ENCODE measurements around the gene NUCB2. TPM values are rescaled to one million over a fixed set of nuclear protein-coding genes. Genes with fewer than 3 reads are reported as not detected.

Gene NUCB2
- total RNA-seq, 2 experiments from 2014 or later = 42.4 to 73.0 TPM

GRCh38 chr11:17296852-17297559 lies 20.5 kb downstream of the NUCB2 start:
- CTCF ChIA-PET (ENCODE audit: unreplicated experiment) = no interaction called here
- intact Hi-C loops (cut with micrococcal nuclease; ENCODE audit: unreplicated experiment) = no loop called here

GRCh38 chr11:17298302-17298701 lies 21.8 kb downstream of the NUCB2 start:
- ChIA-PET CTCF (ENCODE audit: unreplicated experiment) (no interaction called here), POLR2A (interaction anchor here (0.7 kb wide), 1 partner anchor 790 kb away, joined by 3 read pairs; no protein-coding TSS in a partner anchor)
- no peak overlapping the region for H3K27ac ChIP-seq (ENCODE audit: low read depth, low read length, poor library complexity, severe bottlenecking)
- peaks cover 29% of the 10 kb centered on the region for H3K36me3 ChIP-seq (ENCODE audit: insufficient read depth, low read length)
- intact Hi-C loops (cut with micrococcal nuclease; ENCODE audit: unreplicated experiment) = no loop called here
- H3K9me3 ChIP-seq (ENCODE audit: low read length) = no peaks in the 10 kb centered on the region
- no peaks in the 10 kb centered on the region for H3K79me2 ChIP-seq (ENCODE audit: insufficient read depth, low read depth, low read length)
- no peak for DNase-seq (ENCODE audit: low spot score)
- TF ChIP-seq EZH2phosphoT487 (IDR thresholded peaks at IDR 0.05; ENCODE audit: borderline replicate concordance, low read depth, low read length) = no peak
- TF ChIP-seq CTCF (conservative IDR thresholded peaks at IDR 0.05; ENCODE audit: low read length) = no peak
- no peak overlapping the region for H3K4me3 ChIP-seq (ENCODE audit: low read depth, low read length, poor library complexity, severe bottlenecking)
- H2AFZ ChIP-seq (ENCODE audit: low read length) = no peak overlapping the region
- H3K4me2 ChIP-seq (ENCODE audit: low read length) = no peak overlapping the region
- BruUV-seq (replicated peaks) = no TSS peak
- no peaks in the 10 kb centered on the region for H3K9me2 ChIP-seq (ENCODE audit: insufficient read depth, low read length)
- no peaks in the 10 kb centered on the region for H3K4me1 ChIP-seq (ENCODE audit: insufficient read depth, low read length, poor library complexity, severe bottlenecking)
- no peaks in the 10 kb centered on the region for H4K20me1 ChIP-seq (ENCODE audit: insufficient read depth, low read length)

More at GRCh38 chr11:17296852-17297559, 20.5 kb downstream of the NUCB2 start:
- Histone ChIP-seq H3K4me2 (ENCODE audit: low read length) (no peak overlapping the region), H2AFZ (ENCODE audit: low read length) (no peak overlapping the region), H3K4me3 (ENCODE audit: low read depth, low read length, poor library complexity, severe bottlenecking) (no peak overlapping the region), H3K27ac (ENCODE audit: low read depth, low read length, poor library complexity, severe bottlenecking) (no peak overlapping the region), H4K20me1 (ENCODE audit: insufficient read depth, low read length) (no peaks in the 10 kb centered on the region), H3K36me3 (ENCODE audit: insufficient read depth, low read length) (peaks cover 26% of the 10 kb centered on the region), H3K9me2 (ENCODE audit: insufficient read depth, low read length) (no peaks in the 10 kb centered on the region), H3K9me3 (ENCODE audit: low read length) (no peaks in the 10 kb centered on the region), H3K79me2 (ENCODE audit: insufficient read depth, low read depth, low read length) (no peaks in the 10 kb centered on the region), H3K4me1 (ENCODE audit: insufficient read depth, low read length, poor library complexity, severe bottlenecking) (no peaks in the 10 kb centered on the region)
- POLR2A ChIA-PET = interaction anchor here (0.8 to 0.9 kb wide), 2 partner anchors 8 to 19 kb away, joined by 3 to 5 read pairs; no protein-coding TSS in a partner anchor
- no peak for DNase-seq (ENCODE audit: low spot score)
- no TSS peak for BruUV-seq (replicated peaks)
- TF ChIP-seq CTCF (conservative IDR thresholded peaks at IDR 0.05; ENCODE audit: low read length) = no peak
- TF ChIP-seq EZH2phosphoT487 (IDR thresholded peaks at IDR 0.05; ENCODE audit: borderline replicate concordance, low read depth, low read length) = no peak

- POLR2A ChIA-PET = interaction anchor here (0.6 to 1.6 kb wide), 3 partner anchors 10 to 29 kb away, joined by 3 to 4 read pairs (median 3); no protein-coding TSS in a partner anchor
- no peak for DNase-seq (ENCODE audit: low spot score)
- Histone ChIP-seq H3K79me2 (ENCODE audit: insufficient read depth, low read depth, low read length) (no peaks in the 10 kb centered on the region), H3K9me2 (ENCODE audit: insufficient read depth, low read length) (no peaks in the 10 kb centered on the region), H3K9me3 (ENCODE audit: low read length) (no peaks in the 10 kb centered on the region), H4K20me1 (ENCODE audit: insufficient read depth, low read length) (no peaks in the 10 kb centered on the region), H3K4me3 (ENCODE audit: low read depth, low read length, poor library complexity, severe bottlenecking) (no peak overlapping the region), H2AFZ (ENCODE audit: low read length) (no peak overlapping the region), H3K36me3 (ENCODE audit: insufficient read depth, low read length) (peaks cover 35% of the 10 kb centered on the region), H3K4me2 (ENCODE audit: low read length) (no peak overlapping the region), H3K4me1 (ENCODE audit: insufficient read depth, low read length, poor library complexity, severe bottlenecking) (no peaks in the 10 kb centered on the region), H3K27ac (ENCODE audit: low read depth, low read length, poor library complexity, severe bottlenecking) (no peak overlapping the region)
- CTCF ChIA-PET (ENCODE audit: unreplicated experiment) = no interaction called here
- TF ChIP-seq CTCF (conservative IDR thresholded peaks at IDR 0.05; ENCODE audit: low read length) (no peak), EZH2phosphoT487 (IDR thresholded peaks at IDR 0.05; ENCODE audit: borderline replicate concordance, low read depth, low read length) (no peak)
- BruUV-seq (replicated peaks) = no TSS peak
- intact Hi-C loops (cut with micrococcal nuclease; ENCODE audit: unreplicated experiment) = no loop called here
Measured at GRCh38 chr11:17300372-17300771, 23.8 kb downstream of the NUCB2 start.

Measured in OCI-LY7 (cell line).